Measurements from ENCODE around the gene MAGEF1. TPM values are rescaled to one million over a fixed set of nuclear protein-coding genes. Genes with fewer than 3 reads are reported as not detected.

The MAGEF1 gene
- total and polyA plus RNA-seq, 2 of the 13 experiments (the other 11 are each of a cell fraction or from before 2014, with no cell fraction given), result 26.0 to 62.4 TPM

Other genes starting within 250 kb of the MAGEF1 start
- not detected in 2 replicates for gene EPHB3, start 150.3 kb downstream of the MAGEF1 start, total RNA-seq (2016; rRNA removed; fragmentation: Illumina TruSeq; extraction: Trizol)
- gene EPHB3, start 150.3 kb downstream of the MAGEF1 start, polyA plus RNA-seq (2011; rRNA removed), result 0.01 TPM in 2 replicates
- 32.6 and 35.1 TPM in 2 replicates for gene VPS8, start 100.1 kb upstream of the MAGEF1 start, total RNA-seq (2016; rRNA removed; fragmentation: Illumina TruSeq; extraction: Trizol)
- gene VPS8, start 100.1 kb upstream of the MAGEF1 start, polyA plus RNA-seq (2011; rRNA removed), result 14.2 and 16.4 TPM in 2 replicates